ENCODE results near the gene CCDC83.

The CCDC83 gene

DNA sequence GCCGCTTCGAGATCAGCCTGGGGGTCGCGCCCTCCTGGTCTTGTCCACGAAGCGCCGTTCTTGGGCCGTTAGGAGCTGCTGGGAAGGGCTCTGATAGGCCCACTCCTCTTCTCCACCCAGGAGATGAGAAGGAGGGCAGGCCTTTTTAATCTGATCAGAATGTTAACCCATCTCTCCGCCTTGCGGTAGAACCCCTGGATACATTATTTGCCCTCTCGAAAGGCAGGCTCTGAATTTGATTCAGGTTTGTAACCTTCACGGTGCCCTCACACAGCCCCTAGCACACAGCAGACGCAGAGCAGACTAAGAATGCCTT, at the start of gene CCDC83:
CCDC83 (plus strand) TSS at position 43 of the 316 bp plus-strand sequence. CDS start 9,741 bp downstream, outside the sequence.
- DNase-seq (ENCODE audit: low spot score): no peak

DNA sequence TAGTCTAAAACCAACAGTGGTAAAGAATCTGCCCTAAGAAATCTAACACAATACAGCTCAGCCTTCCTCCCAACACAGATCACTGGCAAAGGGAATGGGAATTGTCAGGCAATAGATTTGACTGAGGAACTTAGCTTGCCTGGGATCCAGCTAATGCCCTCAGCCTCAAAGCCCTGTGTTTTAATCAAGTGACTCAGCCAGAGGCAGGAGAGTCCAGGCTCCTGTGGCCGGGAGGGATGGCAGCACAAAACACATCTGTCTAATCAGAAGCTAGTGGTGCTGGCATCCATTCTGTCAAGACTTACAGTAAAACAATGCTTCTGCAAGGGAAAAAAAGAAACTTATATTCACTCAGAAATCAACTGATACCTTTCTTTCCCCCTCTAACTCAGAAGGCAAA, 49.8 kb upstream of the CCDC83 start:
- no peak for DNase-seq (ENCODE audit: low spot score)

DNA sequence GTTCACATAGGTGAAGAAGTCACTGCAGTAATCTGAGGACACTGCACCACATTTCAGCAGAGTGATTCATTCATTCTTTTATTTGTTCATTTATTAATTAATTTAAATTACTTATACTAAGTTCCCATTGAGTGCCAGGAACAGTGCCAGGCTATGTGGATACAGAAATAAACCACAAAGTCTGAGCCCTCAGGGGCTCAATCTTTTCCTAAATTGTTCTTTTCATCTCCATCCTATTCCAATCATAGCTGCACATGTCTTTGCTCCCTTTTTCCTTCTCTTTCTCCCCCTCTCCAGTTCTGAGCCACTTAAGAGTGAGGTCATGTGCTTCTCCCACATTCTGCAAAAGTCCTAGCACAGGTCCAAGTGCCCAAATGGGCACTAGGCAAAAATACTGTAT, 49.2 kb upstream of the CCDC83 start:
- no peak for DNase-seq (ENCODE audit: low spot score)

- no peak for DNase-seq (ENCODE audit: low spot score)
These were observed 48.3 kb upstream of the CCDC83 start for GRCh38 chr11:85806876-85807275.

GRCh38 chr11:85809191-85809590, 46.0 kb upstream of the CCDC83 start:
- no peak for DNase-seq (ENCODE audit: low spot score)

DNA sequence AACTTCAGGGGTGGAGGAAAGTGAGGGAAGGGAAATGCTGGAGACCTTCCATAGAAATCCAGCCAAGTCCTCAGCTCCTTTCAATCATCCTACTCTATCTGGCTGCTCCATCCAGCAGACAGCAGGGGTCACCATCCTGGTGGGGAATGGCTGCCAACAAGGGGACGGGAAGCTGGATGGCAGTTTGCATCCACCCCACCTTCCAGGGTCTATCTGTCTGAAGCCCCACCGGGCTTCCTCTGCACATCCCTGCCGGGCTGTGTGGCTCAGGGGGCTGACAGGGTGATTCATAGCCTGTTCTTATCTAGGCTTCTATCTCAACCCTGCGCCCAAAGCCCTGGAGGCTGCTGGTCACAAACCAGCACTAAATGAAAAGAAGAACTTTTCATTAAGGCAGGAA, 45.3 kb upstream of the CCDC83 start:
- DNase-seq (ENCODE audit: low spot score): no peak

DNA sequence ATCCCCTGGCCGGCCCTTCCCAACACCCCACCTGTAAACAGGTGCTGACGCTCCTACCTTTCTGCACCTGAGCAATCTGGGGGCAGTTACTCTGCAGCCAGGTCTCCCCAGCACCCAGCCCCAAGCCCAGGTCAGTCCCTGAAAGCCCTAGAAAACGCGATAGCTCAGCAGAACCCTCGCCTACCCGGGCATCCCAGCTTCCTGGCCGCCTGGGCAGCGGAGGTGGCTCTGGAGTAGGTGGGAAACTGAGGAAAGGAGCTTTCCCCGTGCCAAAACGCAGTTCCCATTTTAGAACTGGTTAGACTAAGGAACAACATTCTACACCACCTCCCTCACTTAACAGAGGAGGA, 44.7 kb upstream of the CCDC83 start:
- DNase-seq (ENCODE audit: low spot score): no peak

- peak; percentile 93 for DNase-seq (ENCODE audit: low spot score)
These were observed 44.1 kb upstream of the CCDC83 start, which contains the start of gene SYTL2 for GRCh38 chr11:85810871-85811611. SYTL2 (minus strand) TSS chr11:85811141; CDS start chr11:85757725, 53,416 bp downstream.

DNA sequence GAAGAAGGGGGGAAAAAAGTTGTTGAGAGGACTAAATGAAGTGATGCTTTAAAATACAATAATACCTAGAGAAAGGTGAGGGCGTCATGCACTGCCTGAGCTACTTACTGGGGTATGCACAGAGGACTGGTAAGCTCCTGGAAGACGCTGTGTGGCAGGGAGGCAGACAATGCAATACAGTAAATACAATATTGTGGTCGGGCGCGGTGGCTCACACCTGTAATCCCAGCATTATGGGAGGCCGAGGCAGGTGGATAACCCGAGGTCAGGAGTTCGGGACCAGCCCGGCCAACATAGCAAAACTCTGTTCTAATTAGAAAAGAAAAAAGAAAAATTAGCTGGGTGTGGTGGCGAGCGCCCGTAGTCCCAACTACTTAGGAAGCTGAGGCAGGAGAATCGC, 43.6 kb upstream of the CCDC83 start:
- DNase-seq (ENCODE audit: low spot score): no peak

DNA sequence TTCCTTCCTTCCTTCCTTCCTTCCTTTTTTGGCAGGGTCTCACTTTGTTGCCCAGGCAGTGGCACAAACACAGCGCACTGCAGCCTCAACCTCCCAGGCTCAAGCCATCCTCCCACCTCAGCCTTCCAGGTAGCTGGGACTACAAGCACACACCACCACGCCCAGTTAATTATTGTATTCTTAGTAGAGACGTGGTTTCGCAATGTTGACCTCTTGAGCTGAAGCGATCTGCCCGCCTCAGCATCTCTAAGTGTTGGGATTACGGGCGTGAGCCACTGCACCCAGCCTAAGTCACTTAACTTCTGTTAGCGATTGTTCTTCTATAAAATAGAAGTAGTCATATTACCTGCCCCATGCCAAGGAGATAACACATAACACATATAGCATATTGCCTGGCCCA, 41.5 kb upstream of the CCDC83 start:
- no peak for DNase-seq (ENCODE audit: low spot score)

GRCh38 chr11:85815186-85815931, 39.8 kb upstream of the CCDC83 start:
- peak; percentile 22 for DNase-seq (ENCODE audit: low spot score)

DNA sequence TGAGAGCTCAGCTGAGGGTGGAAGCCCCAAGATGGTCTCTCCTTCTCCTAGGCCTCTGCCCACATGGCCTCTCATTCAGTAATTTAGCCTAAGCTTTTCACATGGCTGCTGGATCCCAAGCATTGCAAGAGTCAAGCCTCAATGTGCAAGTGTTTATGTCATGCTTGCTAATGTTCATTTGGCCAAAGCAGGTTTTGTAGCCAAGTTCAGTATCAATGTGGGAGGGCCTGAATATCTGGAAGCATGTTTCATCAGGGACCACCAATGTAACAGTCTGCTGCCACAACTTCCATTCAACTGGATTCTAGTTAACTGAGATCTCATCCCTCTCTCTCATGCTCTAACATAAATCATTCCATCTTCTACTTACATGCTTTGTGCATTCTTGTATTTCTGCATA, 35.7 kb upstream of the CCDC83 start:
- no peak for DNase-seq (ENCODE audit: low spot score)

DNA sequence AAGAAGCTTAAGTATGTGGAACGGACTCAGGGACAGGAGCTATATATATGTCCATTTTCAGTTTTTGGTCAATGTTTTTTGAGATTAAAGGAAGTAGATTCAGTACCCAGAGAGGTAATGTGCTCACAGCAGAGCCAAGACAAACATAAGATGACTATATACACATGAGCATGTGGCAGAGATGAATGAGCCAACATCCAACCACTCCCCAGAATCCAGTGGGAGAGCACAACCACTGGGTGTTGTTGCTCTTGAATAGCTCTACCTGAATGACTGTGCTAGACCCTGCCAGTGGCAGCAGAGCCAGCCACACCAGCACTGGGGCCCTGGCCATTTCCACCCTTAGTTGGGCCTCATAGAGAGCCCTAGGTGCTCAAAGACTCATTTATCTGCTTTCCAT, 33.5 kb upstream of the CCDC83 start:
- DNase-seq (ENCODE audit: low spot score): no peak

- DNase-seq (ENCODE audit: low spot score): peak; percentile 36
These were observed 32.4 kb upstream of the CCDC83 start for GRCh38 chr11:85822814-85823213.

- DNase-seq (ENCODE audit: low spot score): no peak
These were observed 31.4 kb upstream of the CCDC83 start for GRCh38 chr11:85823816-85824215.

DNA sequence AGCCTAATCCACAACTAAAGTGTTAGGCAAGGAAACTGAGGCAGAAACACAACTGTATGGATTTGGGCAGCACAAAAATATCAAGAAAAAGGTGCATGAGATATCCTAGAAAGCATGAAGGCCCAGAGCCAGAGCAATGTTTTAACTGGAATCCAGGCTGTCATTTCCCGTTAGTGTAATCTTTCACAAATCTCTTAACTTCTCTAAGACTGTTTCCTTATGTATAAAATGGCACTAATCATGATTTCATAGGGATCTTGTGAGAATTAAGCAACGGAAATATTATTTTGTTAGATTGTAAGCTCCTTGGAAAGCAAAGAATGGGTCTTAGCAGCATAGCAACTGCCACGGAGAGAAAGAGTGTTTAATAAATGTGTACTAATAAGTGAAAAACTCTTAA, 29.6 kb upstream of the CCDC83 start:
- no peak for DNase-seq (ENCODE audit: low spot score)

DNA sequence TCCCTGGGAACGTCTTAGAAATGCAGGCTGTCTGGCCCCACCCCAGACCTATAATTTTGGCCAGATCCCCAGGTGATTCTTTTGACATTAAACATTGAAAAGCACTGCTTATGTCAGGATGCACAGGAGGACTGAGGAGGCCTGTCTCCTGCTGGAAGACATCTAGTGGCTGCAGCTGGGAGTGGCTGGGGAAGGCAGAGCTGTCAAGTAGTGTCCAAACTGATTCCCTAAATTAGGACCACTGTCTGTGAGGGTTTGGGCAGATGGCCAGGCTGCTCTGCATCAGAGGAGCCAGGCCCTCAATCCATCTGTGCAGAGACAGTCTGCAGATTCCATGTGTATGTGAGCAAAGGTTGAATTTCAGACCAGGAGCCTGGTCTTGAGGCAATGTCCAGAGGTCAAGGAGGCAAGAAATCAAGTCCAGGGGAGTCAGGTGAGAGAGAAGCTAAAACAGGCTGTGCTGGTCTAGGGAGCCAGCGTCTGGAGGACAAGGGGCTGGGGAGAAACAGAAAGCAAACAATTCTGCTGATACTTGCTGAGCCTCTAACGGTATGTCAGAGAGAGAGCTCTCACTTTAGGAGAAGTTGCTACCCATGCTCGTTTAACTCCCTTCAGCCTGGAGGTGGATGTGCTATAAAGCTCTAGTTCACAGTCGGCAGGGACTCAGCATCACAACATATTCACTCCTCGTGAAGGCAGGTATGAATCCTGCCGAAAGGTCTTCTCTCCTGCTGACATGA, 28.9 kb upstream of the CCDC83 start:
- peak; percentile 70 for DNase-seq (ENCODE audit: low spot score)

GRCh38 chr11:85827748-85828639, 27.2 kb upstream of the CCDC83 start:
- peak; percentile 80 for DNase-seq (ENCODE audit: low spot score)

- no peak for DNase-seq (ENCODE audit: low spot score)
These were observed 26.6 kb upstream of the CCDC83 start for GRCh38 chr11:85828640-85828978.

- DNase-seq (ENCODE audit: low spot score): no peak
These were observed 26.0 kb upstream of the CCDC83 start for GRCh38 chr11:85829172-85829571.

DNA sequence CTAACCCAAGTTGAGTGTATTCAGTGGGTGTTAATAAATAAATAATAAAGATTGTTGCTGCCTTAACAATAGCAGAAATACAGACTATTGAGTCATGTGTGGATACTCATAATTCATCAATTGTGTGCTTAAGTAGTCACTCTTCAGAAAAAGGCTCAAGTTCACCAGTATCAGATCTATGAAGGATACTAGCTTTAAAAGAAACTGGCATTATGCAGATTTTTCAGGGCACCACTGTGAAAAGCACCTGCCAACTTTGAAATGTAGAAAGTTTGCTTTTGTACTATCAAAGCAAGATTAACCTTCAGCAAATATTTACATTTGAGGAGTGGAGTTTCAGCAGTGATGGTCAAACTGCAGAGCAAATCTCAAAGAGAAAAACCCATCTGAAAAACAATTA, 24.1 kb upstream of the CCDC83 start:
- no peak for DNase-seq (ENCODE audit: low spot score)

DNA sequence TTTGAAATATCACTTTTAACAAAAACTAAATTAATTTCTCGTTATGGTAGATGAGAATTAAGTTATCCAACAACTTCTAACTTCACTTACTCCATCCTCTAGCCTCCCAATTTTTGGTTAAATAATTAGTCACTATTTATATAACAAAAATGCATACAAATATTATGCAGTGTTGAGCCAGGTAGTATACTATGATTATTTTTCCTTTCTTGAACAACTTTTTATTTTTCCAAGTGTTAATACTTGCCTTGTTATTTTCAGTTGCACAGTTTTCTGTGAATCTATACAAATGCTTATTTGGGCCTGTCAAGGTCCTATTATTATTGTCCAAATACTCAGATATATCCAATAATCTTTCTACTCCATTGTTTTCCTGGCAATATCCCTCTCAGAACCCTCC, 19.9 kb upstream of the CCDC83 start:
- no peak for DNase-seq (ENCODE audit: low spot score)
